Upper lobe of left lung (tissue), 4 donors: Measurements from ENCODE around the gene MYO1E.

Source experiments
- EP300 ChIP-seq, 4 donors: sonication (generic); formaldehyde crosslinking; IDR thresholded peaks; one replicate each; pipeline ENCODE4 v1.5.1; 2017; ENCODE audit warnings: antibody characterized with exemption in 4 of 4, control low read depth in 2 of 4
- POLR2A ChIP-seq, 4 donors: fragments of 450-650 bp; IDR thresholded peaks; one replicate each; pipeline ENCODE4 v1.5.1; 2016 to 2017; ENCODE audit warnings: antibody characterized with exemption in 4 of 4, mild to moderate bottlenecking in 2 of 4
- TF ChIP-seq, protein P1 (sequence below), 6 experiments: fragments of 450-650 bp in 4 of 6; fragments of 200-600 bp in 2 of 6; sonication (generic) in 2 of 6; IDR thresholded peaks; one replicate each; pipeline ENCODE4 v1.5.1; 2016 to 2019; ENCODE audit warnings: antibody characterized with exemption in 6 of 6

DNA sequence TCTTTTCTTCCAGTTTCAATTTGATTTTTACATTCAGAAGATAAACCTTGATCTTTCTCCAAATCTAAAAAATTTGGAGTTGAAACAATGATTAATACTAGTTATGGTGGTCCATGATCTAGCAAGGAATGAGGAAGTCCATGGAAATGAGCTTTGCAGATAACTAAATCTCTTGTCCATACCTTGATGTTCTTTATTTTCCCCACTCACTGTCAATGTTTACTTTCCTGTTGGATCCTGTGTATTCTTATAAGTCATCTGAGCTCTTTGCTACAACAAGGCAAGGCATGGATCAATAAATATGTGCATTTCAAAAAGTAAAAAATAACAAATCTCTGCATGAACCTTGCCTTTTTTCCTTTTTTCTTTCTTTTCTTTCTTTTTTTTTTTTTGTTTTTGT is 6.2 kb upstream of the MYO1E start:
- TF ChIP-seq POLR2A (IDR thresholded peaks at IDR 0.05): no peak
- TF ChIP-seq, protein P1, sequence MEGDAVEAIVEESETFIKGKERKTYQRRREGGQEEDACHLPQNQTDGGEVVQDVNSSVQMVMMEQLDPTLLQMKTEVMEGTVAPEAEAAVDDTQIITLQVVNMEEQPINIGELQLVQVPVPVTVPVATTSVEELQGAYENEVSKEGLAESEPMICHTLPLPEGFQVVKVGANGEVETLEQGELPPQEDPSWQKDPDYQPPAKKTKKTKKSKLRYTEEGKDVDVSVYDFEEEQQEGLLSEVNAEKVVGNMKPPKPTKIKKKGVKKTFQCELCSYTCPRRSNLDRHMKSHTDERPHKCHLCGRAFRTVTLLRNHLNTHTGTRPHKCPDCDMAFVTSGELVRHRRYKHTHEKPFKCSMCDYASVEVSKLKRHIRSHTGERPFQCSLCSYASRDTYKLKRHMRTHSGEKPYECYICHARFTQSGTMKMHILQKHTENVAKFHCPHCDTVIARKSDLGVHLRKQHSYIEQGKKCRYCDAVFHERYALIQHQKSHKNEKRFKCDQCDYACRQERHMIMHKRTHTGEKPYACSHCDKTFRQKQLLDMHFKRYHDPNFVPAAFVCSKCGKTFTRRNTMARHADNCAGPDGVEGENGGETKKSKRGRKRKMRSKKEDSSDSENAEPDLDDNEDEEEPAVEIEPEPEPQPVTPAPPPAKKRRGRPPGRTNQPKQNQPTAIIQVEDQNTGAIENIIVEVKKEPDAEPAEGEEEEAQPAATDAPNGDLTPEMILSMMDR (IDR thresholded peaks at IDR 0.05): no peak
- no peak for TF ChIP-seq EP300 (IDR thresholded peaks at IDR 0.05)
